Lung (tissue), 12 donors: ENCODE results near the gene TMEM214. TPM values are rescaled to one million over a fixed set of nuclear protein-coding genes. Genes with fewer than 3 reads are reported as not detected.
A peak's percentile ranks its signal among the peaks of the same experiment; 100 is the strongest.

Experiments used
- ATAC-seq: fragments of 200-7000 bp; cut with Tn5 transposase; one replicate; pipeline ENCODE4 v1.9.1; 2020; ENCODE audit warnings: moderate number of reproducible peaks; ENCODE audit not compliant: insufficient read depth, low FRiP score
- DNase-seq, 3 donors: peaks; one replicate each; pipeline ENCODE4 v3.0.0-alpha.2; 2013 to 2017
- H3K27ac ChIP-seq, 2 donors: one replicate each; pipeline ENCODE4 v1.5.1; 2013; ENCODE audit warnings: mild to moderate bottlenecking in 2 of 2, moderate library complexity in 2 of 2, control low read depth in 1 of 2, inconsistent platforms in 1 of 2, low read depth in 1 of 2, low read length in 1 of 2
- H3K27me3 ChIP-seq, 3 donors: one replicate each; pipeline ENCODE4 v1.5.1; 2013; ENCODE audit warnings: low read length in 2 of 3; ENCODE audit not compliant: control insufficient read depth in 3 of 3, insufficient read depth in 3 of 3
- H3K36me3 ChIP-seq, 4 donors: one replicate each; pipeline ENCODE4 v1.5.1; 2013; ENCODE audit warnings: low read length in 4 of 4, mild to moderate bottlenecking in 1 of 4, moderate library complexity in 1 of 4; ENCODE audit not compliant: control insufficient read depth in 4 of 4, insufficient read depth in 4 of 4
- H3K4me1 ChIP-seq, 5 donors: one replicate each; pipeline ENCODE4 v1.5.1; 2013; ENCODE audit warnings: low read length in 5 of 5, mild to moderate bottlenecking in 2 of 5, moderate library complexity in 1 of 5; ENCODE audit not compliant: control insufficient read depth in 5 of 5, insufficient read depth in 5 of 5
- H3K4me3 ChIP-seq: one replicate; pipeline ENCODE4 v1.5.1; 2013; ENCODE audit warnings: mild to moderate bottlenecking, control low read depth, moderate library complexity
- H3K9ac ChIP-seq, 2 donors: one replicate each; pipeline ENCODE4 v1.5.1; 2013; ENCODE audit warnings: low read length in 2 of 2, control low read depth in 1 of 2; ENCODE audit not compliant: insufficient read depth in 1 of 2
- H3K9me3 ChIP-seq, 4 donors: one replicate each; pipeline ENCODE4 v1.5.1; 2013; ENCODE audit warnings: low read length in 3 of 4, mild to moderate bottlenecking in 1 of 4, moderate library complexity in 1 of 4; ENCODE audit not compliant: control insufficient read depth in 4 of 4, insufficient read depth in 3 of 4
- WGBS, 2 donors: extraction: QIAGEN DNeasy Blood & Tissue Kit; methylation state at CpG; one replicate each; pipeline ENCODE4 v1.1.7; 2013; 5-methylcytosine and 5-hydroxymethylcytosine counted together
- polyA plus RNA-seq, 2 donors: library from polyadenylated mRNA; stranded (reverse); fragments of 200-250 nt; gene quantifications; one replicate each; pipeline ENCODE4 v1.2.1, GENCODE V29; 2013
- total RNA-seq, 2 donors: library from RNA; depleted of rRNA in 1 of 2; stranded (reverse); fragments of >200 nt in 1 of 2; gene quantifications; one replicate each; pipeline ENCODE4 v1.2.1, GENCODE V29; 2014 to 2021
- TF ChIP-seq, protein P1 (sequence below): IDR thresholded peaks from 2 replicates; pipeline ENCODE4 v1.5.1; 2012; ENCODE audit warnings: mild to moderate bottlenecking; ENCODE audit errors: control extremely low read depth, extremely low read depth
- donor health status: control.
- donor health status: control.
- donor health status: Bipolar disorder and iron deficiency.
- donor health status: healthy.
- donor health status: DM: yes; HTN: yes; CAD: no.

TMEM214 gene
- total and polyA plus RNA-seq, 4 donors, result 34.3 to 99.2 (median 59.6) TPM

DNA sequence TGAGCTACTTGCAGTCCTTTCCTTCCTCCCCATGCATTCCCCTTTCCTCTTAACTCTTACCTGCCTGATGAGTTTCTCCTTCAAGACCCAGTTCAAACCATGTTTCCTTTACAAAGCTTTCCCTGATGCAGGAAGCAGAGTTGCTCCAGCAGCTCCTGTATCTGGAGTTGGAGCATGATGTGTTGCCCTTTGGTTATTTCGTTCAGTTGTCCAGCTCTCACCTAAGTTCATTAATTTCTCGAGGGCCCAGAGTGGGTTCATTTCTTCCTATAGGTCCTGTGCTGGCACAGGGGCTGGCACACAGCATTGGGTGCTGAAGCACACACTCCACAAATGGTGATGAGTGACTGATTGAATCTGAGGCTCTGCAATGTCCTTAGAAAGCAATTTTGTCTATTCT, 23.0 kb upstream of the TMEM214 start:
- Histone ChIP-seq H3K36me3 (no peaks in the 10 kb centered on the region), H3K27ac (no peak overlapping the region), H3K4me1 (peaks cover 0 to 6% (median 2%) of the 10 kb centered on the region in 5 donors), H3K9me3 (no peaks in the 10 kb centered on the region), H3K27me3 (no peaks in the 10 kb centered on the region), H3K9ac (no peak overlapping the region), H3K4me3 (no peak overlapping the region)
- ATAC-seq, result no peak
- WGBS, 2 donors, result 74 to 94% methylated on average over 2 of the region's 2 CpGs
- TF ChIP-seq, protein P1, sequence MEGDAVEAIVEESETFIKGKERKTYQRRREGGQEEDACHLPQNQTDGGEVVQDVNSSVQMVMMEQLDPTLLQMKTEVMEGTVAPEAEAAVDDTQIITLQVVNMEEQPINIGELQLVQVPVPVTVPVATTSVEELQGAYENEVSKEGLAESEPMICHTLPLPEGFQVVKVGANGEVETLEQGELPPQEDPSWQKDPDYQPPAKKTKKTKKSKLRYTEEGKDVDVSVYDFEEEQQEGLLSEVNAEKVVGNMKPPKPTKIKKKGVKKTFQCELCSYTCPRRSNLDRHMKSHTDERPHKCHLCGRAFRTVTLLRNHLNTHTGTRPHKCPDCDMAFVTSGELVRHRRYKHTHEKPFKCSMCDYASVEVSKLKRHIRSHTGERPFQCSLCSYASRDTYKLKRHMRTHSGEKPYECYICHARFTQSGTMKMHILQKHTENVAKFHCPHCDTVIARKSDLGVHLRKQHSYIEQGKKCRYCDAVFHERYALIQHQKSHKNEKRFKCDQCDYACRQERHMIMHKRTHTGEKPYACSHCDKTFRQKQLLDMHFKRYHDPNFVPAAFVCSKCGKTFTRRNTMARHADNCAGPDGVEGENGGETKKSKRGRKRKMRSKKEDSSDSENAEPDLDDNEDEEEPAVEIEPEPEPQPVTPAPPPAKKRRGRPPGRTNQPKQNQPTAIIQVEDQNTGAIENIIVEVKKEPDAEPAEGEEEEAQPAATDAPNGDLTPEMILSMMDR, result no peak
- DNase-seq, result no peak

GRCh38 chr2:27010139-27010538, 22.6 kb upstream of the TMEM214 start:
- WGBS, 2 donors, result 74 to 78% methylated on average over 3 of the region's 3 CpGs
- H3K27ac ChIP-seq, result no peak overlapping the region
- ATAC-seq, result no peak
- no peaks in the 10 kb centered on the region for H3K36me3 ChIP-seq
- peaks cover 0 to 6% (median 2%) of the 10 kb centered on the region in 5 donors for H3K4me1 ChIP-seq
- H3K27me3 ChIP-seq, result no peaks in the 10 kb centered on the region
- TF ChIP-seq, protein P1, result no peak
- no peaks in the 10 kb centered on the region for H3K9me3 ChIP-seq
- H3K9ac ChIP-seq, result no peak overlapping the region
- DNase-seq, result no peak
- H3K4me3 ChIP-seq, result no peak overlapping the region

DNA sequence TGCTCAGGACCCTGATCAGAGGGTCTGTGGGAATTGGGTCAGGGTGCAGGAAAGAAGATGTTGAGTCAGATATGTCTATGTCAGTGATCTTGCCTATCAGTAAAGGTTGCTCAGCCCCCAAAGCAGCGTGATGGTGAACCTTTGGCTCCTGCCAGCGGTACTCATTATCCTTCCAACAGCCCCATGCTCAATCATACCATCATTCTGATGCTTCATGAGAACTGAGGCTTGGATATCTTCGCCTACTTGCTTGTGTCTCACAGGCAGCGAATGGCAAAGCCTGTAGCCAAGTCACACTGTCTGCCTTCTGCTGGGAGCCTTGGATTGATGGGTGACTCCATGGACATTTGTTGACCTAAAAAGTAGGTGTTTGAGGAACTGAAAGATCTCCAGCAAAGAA, 19.0 kb upstream of the TMEM214 start:
- 94 to 96% methylated on average over 4 of the region's 4 CpGs for WGBS, 2 donors
- Histone ChIP-seq H3K36me3 (no peaks in the 10 kb centered on the region), H3K9ac (no peak overlapping the region), H3K27me3 (no peaks in the 10 kb centered on the region), H3K4me1 (peaks cover 0 to 6% (median 2%) of the 10 kb centered on the region in 5 donors), H3K27ac (no peak overlapping the region), H3K4me3 (no peak overlapping the region), H3K9me3 (no peaks in the 10 kb centered on the region)
- TF ChIP-seq, protein P1, result no peak
- ATAC-seq (no peak), DNase-seq (no peak)

DNA sequence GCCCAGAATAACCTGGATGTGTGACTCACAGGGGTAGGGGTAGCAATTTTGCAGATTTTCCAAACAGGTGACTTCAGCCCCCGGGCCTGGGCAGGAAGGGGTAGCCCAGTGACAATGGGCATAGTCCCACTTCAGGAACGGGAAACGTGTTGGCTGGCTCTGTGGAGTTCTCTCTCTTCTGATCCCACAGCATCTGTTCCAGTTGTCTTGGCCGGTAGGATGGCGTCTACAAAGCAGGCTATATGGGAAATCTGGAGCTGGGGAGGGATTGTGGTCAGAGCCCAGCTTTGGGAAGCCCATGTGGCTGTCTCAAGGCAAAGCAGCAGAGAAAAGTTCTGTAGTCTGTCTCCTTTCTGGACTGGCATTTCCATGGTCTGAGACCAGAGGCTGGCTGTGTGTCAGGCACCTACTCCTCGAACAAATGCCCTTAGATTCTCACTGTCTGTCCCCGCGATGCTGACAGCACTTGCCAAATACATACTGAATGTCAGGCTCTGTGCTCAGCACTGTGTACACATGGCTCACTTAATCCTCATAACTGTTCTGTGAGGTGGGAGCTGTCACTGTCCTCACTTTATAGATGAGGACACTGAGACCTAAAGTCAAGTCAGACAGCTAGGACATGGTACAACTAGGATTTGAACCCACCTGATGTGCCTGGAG, 17.9 kb upstream of the TMEM214 start:
- Histone ChIP-seq H3K27me3 (no peaks in the 10 kb centered on the region), H3K27ac (peak overlapping the region in 1 of 2 donors; percentile 30), H3K4me3 (no peak overlapping the region), H3K9me3 (no peaks in the 10 kb centered on the region), H3K9ac (no peak overlapping the region), H3K4me1 (peaks cover 0 to 4% (median 2%) of the 10 kb centered on the region in 5 donors), H3K36me3 (no peaks in the 10 kb centered on the region)
- ATAC-seq (no peak), DNase-seq (no peak)
- TF ChIP-seq, protein P1, result no peak
- 92 to 94% methylated on average over 8 of the region's 8 CpGs for WGBS, 2 donors
